HepG2 (cell line): ENCODE measurements around the gene ISY1.
"Not testable (repeated sequence)": the region's sequence is repeated elsewhere in the genome, so short reads cannot be mapped to it uniquely, and the experiment has no call there.

Experiments used
- ATF7 ChIP-seq, 2 experiments: fragments of 450-650 bp in 1 of 2; sonication (generic) in 1 of 2; formaldehyde crosslinking in 1 of 2; IDR thresholded peaks; 2 replicates each; pipeline versions ENCODE4 v1.4.0 to v1.6.1; 2016 to 2020; ENCODE audit warnings: antibody characterized with exemption in 1 of 2, mild to moderate bottlenecking in 1 of 2, missing genetic modification reagents in 1 of 2
- SOX6 ChIP-seq, 2 experiments: fragments of 450-650 bp in 1 of 2; sonication (generic) in 1 of 2; formaldehyde crosslinking in 1 of 2; IDR thresholded peaks; 2 replicates each; pipeline versions ENCODE4 v1.4.0 to v1.6.1; 2017 to 2020; ENCODE audit warnings: antibody characterized with exemption in 1 of 2, mild to moderate bottlenecking in 1 of 2, missing genetic modification reagents in 1 of 2
- ZNF704 ChIP-seq: sonication (generic); formaldehyde crosslinking; IDR thresholded peaks from 2 replicates; pipeline ENCODE4 v1.8.1; 2023; ENCODE audit warnings: mild to moderate bottlenecking, inconsistent platforms, moderate library complexity, missing genetic modification reagents, borderline replicate concordance

- TF ChIP-seq ZNF704 (CRISPR knock-in tag); SOX6 (IDR thresholded peaks at IDR 0.05); SOX6 (CRISPR knock-in tag; IDR thresholded peaks at IDR 0.05); ATF7 (IDR thresholded peaks at IDR 0.05); ATF7 (CRISPR knock-in tag; IDR thresholded peaks at IDR 0.05): not testable (repeated sequence)
Observed at GRCh38 chr3:129111076-129111780, 49.6 kb downstream of the ISY1 start.
